Endothelial cell of umbilical vein (primary cell): ENCODE results near the gene CDH20. TPM values are rescaled to one million over a fixed set of nuclear protein-coding genes. Genes with fewer than 3 reads are reported as not detected.

ENCODE experiments used
- BruUV-seq: library from RNA; stranded (reverse); fragments of 400-500 nt; replicated peaks from 2 replicates; lab custom pipeline; 2021; lab: Mats Ljungman, UMichigan
- CTCF ChIA-PET: fragments of 300-600, 350-600 bp; sonication (Branson Sonifier 250); formaldehyde crosslinking; loops from one replicate; lab custom pipeline; 2021; ENCODE audit warnings: antibody characterized with exemption, inconsistent platforms; lab: Charles Lee
- POLR2A ChIA-PET: fragments of 300-600, 350-600 bp; sonication (Branson Sonifier 250); formaldehyde crosslinking; loops from one replicate; lab custom pipeline; 2021; ENCODE audit warnings: antibody characterized with exemption, inconsistent platforms; lab: Charles Lee
- DNase-seq: peaks from one replicate; pipeline ENCODE4 v3.0.0-alpha.2; 2011; ENCODE audit warnings: low read depth, low spot score
- FAIRE-seq: peaks from 2 replicates; lab custom pipeline; 2011; peaks lifted over from hg19 to GRCh38; lab: Jason Lieb, UNC
- H2AFZ ChIP-seq: 2 replicates; pipeline ENCODE4 v1.6.0; 2012; ENCODE audit warnings: low read depth, low read length, control low read depth, inconsistent platforms
- H3K27ac ChIP-seq: 2 replicates; pipeline ENCODE4 v1.5.1; 2011; ENCODE audit warnings: low read depth, mild to moderate bottlenecking, control low read depth, low read length, moderate library complexity; ENCODE audit not compliant: insufficient read depth
- H3K27me3 ChIP-seq, 2 experiments: 2 replicates each; pipeline versions ENCODE4 v1.6.0 to v1.6.1; 2011; ENCODE audit warnings: low read length in 2 of 2, mixed read lengths in 1 of 2; ENCODE audit not compliant: control insufficient read depth in 2 of 2, insufficient read depth in 2 of 2
- H3K36me3 ChIP-seq, 2 experiments: 2 replicates in 1 of 2; 3 replicates in 1 of 2; pipeline ENCODE4 v1.5.1; 2011; ENCODE audit warnings: low read length in 2 of 2, mild to moderate bottlenecking in 1 of 2, moderate library complexity in 1 of 2; ENCODE audit not compliant: control insufficient read depth in 2 of 2, insufficient read depth in 2 of 2; ENCODE audit errors: extremely low read depth in 1 of 2
- H3K4me1 ChIP-seq: 3 replicates; pipeline ENCODE4 v1.5.1; 2011; ENCODE audit warnings: mild to moderate bottlenecking, low read length; ENCODE audit not compliant: control insufficient read depth, insufficient read depth; ENCODE audit errors: extremely low read depth
- H3K4me2 ChIP-seq: 2 replicates; pipeline ENCODE4 v1.6.1; 2011; ENCODE audit warnings: low read length, control low read depth, mixed read lengths; ENCODE audit not compliant: insufficient read depth
- H3K4me3 ChIP-seq, 3 experiments: fragments of 200-600 bp in 1 of 3; sonication (generic), shearing (Covaris generic) in 1 of 3; replicated peaks in 1 of 3; 2 replicates each; pipeline ENCODE4 v1.5.1; 2011 to 2016; ENCODE audit warnings: control low read depth in 3 of 3, low read length in 3 of 3, mild to moderate bottlenecking in 2 of 3, inconsistent platforms in 1 of 3, low read depth in 1 of 3, moderate library complexity in 1 of 3; ENCODE audit not compliant: insufficient read depth in 1 of 3
- H3K79me2 ChIP-seq: 2 replicates; pipeline ENCODE4 v1.6.0; 2012; ENCODE audit warnings: low read length, inconsistent platforms; ENCODE audit not compliant: control insufficient read depth, insufficient read depth
- H3K9ac ChIP-seq: replicated peaks from 2 replicates; pipeline ENCODE3; 2011; ENCODE audit warnings: low read length, control low read depth; ENCODE audit not compliant: insufficient read depth; ENCODE audit errors: extremely low read depth
- H3K9me1 ChIP-seq: replicated peaks from 3 replicates; pipeline ENCODE4 v1.6.0; 2011; ENCODE audit warnings: mild to moderate bottlenecking, low read length; ENCODE audit not compliant: control insufficient read depth, insufficient read depth; ENCODE audit errors: extremely low read depth
- H3K9me3 ChIP-seq: replicated peaks from 2 replicates; pipeline ENCODE4 v1.5.1; 2012; ENCODE audit warnings: low read length, inconsistent platforms; ENCODE audit not compliant: control insufficient read depth, insufficient read depth
- H4K20me1 ChIP-seq: replicated peaks from 2 replicates; pipeline ENCODE3; 2011; ENCODE audit warnings: mild to moderate bottlenecking, low read length; ENCODE audit not compliant: control insufficient read depth, insufficient read depth; ENCODE audit errors: extremely low read depth
- CTCF ChIP-seq, 2 donors: IDR thresholded peaks; 1 replicate in 1 of 2; 2 replicates in 1 of 2; pipeline ENCODE4 v1.5.1; 2011; ENCODE audit warnings: low read length in 2 of 2, mild to moderate bottlenecking in 2 of 2, moderate library complexity in 2 of 2, control low read depth in 1 of 2, inconsistent platforms in 1 of 2, low read depth in 1 of 2; ENCODE audit not compliant: insufficient read depth in 1 of 2; ENCODE audit errors: extremely low read depth in 1 of 2
- EZH2 ChIP-seq: IDR thresholded peaks from 2 replicates; pipeline ENCODE4 v1.6.1; 2012; ENCODE audit warnings: borderline replicate concordance, low read depth, mild to moderate bottlenecking, moderate library complexity, low read length, inconsistent platforms; ENCODE audit not compliant: severe bottlenecking
- FOS ChIP-seq: IDR thresholded peaks from 2 replicates; pipeline ENCODE4 v1.6.1; 2011; ENCODE audit warnings: mild to moderate bottlenecking, low read length, moderate library complexity, borderline replicate concordance; ENCODE audit not compliant: insufficient read depth
- GATA2 ChIP-seq: IDR thresholded peaks from 2 replicates; pipeline ENCODE4 v1.7.0; 2011; ENCODE audit warnings: low read depth, mild to moderate bottlenecking, moderate library complexity, mixed read lengths, low read length; ENCODE audit not compliant: insufficient read length, insufficient read depth
- dilution Hi-C: fragments of 300-500 bp; cut with MboI; formaldehyde crosslinking; loops from one replicate; pipeline ENCODE4 v1.15.0; 2019; ENCODE audit warnings: low sequenced_read_pairs; ENCODE audit not compliant: extremely low pct_ligation_motif_present
- intact Hi-C: fragments of 100-400 bp; cut with micrococcal nuclease; formaldehyde crosslinking; loops from one replicate; pipeline ENCODE4 v1.10.0; 2022
- polyA plus RNA-seq, 4 experiments: library from polyadenylated mRNA; depleted of rRNA in 3 of 4; stranded (reverse) in 3 of 4; unstranded in 1 of 4; fragments of >200 nt; gene quantifications; 2 replicates each; pipeline versions ENCODE4 v1.2.1 to v1.2.3, GENCODE V29; 2011 to 2012; ENCODE audit warnings: missing spikeins in 1 of 4
- total RNA-seq: library from RNA; stranded (reverse); gene quantifications from 2 replicates; pipeline ENCODE4 v1.2.3, GENCODE V29; 2021

The CDH20 gene
- total and polyA plus RNA-seq, 2 donors (not counting 3 experiments of a cell fraction or from before 2014, with no cell fraction given), result not detected

GRCh38 chr18:61428266-61428665 is 95.0 kb downstream of the CDH20 start:
- intact Hi-C loops (no loop called here), dilution Hi-C loops (no loop called here)
- Histone ChIP-seq H3K9me3 (no peaks in the 10 kb centered on the region), H2AFZ (no peak overlapping the region), H3K9me1 (no peaks in the 10 kb centered on the region), H3K4me1 (no peaks in the 10 kb centered on the region), H3K4me3 (no peak overlapping the region), H3K79me2 (no peaks in the 10 kb centered on the region), H4K20me1 (no peaks in the 10 kb centered on the region), H3K9ac (no peak overlapping the region), H3K27ac (no peak overlapping the region), H3K4me2 (no peak overlapping the region), H3K36me3 (no peaks in the 10 kb centered on the region), H3K27me3 (no peaks in the 10 kb centered on the region)
- TF ChIP-seq EZH2 (no peak), GATA2 (no peak), FOS (no peak)
- CTCF ChIA-PET, result no interaction called here
- DNase-seq (no peak), FAIRE-seq (no peak)
- POLR2A ChIA-PET, result no interaction called here
- BruUV-seq, result no TSS peak

- no peaks in the 10 kb centered on the region for H3K27me3 ChIP-seq
- no peaks in the 10 kb centered on the region for H3K9me1 ChIP-seq
- H2AFZ ChIP-seq, result no peak overlapping the region
- intact Hi-C loops (no loop called here), dilution Hi-C loops (no loop called here)
- ChIA-PET POLR2A (no interaction called here), CTCF (no interaction called here)
- TF ChIP-seq GATA2, result no peak
- no peak for TF ChIP-seq EZH2
- TF ChIP-seq CTCF (IDR thresholded peaks at IDR 0.05; ENCODE audit: extremely low read depth in 1 of 2, insufficient read depth in 1 of 2, low read depth in 1 of 2, low read length in 2 of 2), result no peak
- no peak for TF ChIP-seq FOS
- no peaks in the 10 kb centered on the region for H3K79me2 ChIP-seq
- no peak overlapping the region for H3K9ac ChIP-seq
- H3K4me1 ChIP-seq, result no peaks in the 10 kb centered on the region
- H3K4me2 ChIP-seq, result no peak overlapping the region
- no TSS peak for BruUV-seq
- no peaks in the 10 kb centered on the region for H3K9me3 ChIP-seq
- H3K27ac ChIP-seq, result no peak overlapping the region
- H3K36me3 ChIP-seq, result no peaks in the 10 kb centered on the region
- DNase-seq, result no peak
- H3K4me3 ChIP-seq, result no peak overlapping the region
- no peaks in the 10 kb centered on the region for H4K20me1 ChIP-seq
- no peak for FAIRE-seq
Observed at GRCh38 chr18:61432590-61432989, 99.4 kb downstream of the CDH20 start.
